HG02763 (cell line): ENCODE measurements around the gene FBXO30.

ENCODE experiments used
- ATAC-seq: cut with Tn5 transposase; IDR thresholded peaks from one replicate; pipeline ENCODE4 v1.9.1; 2021; ENCODE audit warnings: mild to moderate bottlenecking, moderate library complexity; ENCODE audit not compliant: unreplicated experiment

FBXO30 gene

GRCh38 chr6:145758113-145758512 lies 56.5 kb downstream of the FBXO30 start:
- ATAC-seq = no peak

GRCh38 chr6:145756170-145756662 lies 58.4 kb downstream of the FBXO30 start:
- no peak for ATAC-seq

- ATAC-seq = no peak
These were observed 58.9 kb downstream of the FBXO30 start for GRCh38 chr6:145755682-145756081.

GRCh38 chr6:145752638-145753037 lies 62.0 kb downstream of the FBXO30 start:
- ATAC-seq = no peak

- ATAC-seq = no peak
These were observed 65.0 kb downstream of the FBXO30 start for GRCh38 chr6:145749632-145750031.

GRCh38 chr6:145745861-145746260 lies 68.7 kb downstream of the FBXO30 start:
- ATAC-seq = no peak

- no peak for ATAC-seq
These were observed 70.0 kb downstream of the FBXO30 start for GRCh38 chr6:145744619-145745018.
